DLD1 (cell line): ENCODE data around the gene MINDY2.
"Not testable (repeated sequence)": the region's sequence is repeated elsewhere in the genome, so short reads cannot be mapped to it uniquely, and the experiment has no call there.

Experiments
- in situ Hi-C: cut with HindIII; loops from 2 replicates; pipeline ENCODE4 v1.10.0; 2017; ENCODE audit warnings: low sequenced_read_pairs

Gene MINDY2

DNA sequence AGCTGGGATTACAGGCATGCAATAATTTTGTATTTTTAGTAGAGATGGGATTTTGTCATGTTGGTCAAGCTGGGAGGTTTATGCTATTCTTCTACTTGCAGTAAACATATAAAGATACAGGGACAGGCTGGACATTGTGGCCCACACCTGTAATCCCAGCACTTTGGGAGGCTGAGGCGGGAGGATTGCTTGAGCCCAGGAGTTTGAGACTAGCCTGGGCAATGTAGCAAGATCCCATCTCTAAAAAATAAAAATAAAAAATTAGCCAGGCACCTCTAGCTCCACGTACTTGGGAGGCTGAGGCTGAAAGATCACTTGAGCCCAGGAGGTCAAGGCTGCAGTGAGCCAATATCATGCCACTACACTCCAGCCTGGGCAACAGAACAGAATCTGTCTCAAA, 52.2 kb downstream of the MINDY2 start:
- in situ Hi-C loops, result not testable (repeated sequence)

DNA sequence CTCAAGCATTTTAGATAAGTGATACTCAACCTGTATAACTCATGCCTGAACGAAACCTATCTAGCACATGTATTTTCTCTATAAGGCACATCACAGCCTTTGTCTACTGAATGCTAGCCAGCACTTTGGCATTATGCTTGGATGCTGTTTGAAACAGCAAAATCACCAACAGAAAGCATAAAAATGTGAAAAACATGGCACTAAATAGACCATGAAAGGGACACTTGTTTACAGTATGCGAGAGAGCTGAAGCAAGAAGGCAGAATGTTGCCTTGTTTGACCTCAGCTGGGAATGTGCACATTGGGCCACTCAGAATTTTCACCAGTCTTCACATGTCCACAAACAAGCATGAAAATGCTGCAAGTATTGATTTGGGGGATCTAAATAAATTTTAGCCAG, 59.5 kb downstream of the MINDY2 start:
- in situ Hi-C loops, result no loop called here

DNA sequence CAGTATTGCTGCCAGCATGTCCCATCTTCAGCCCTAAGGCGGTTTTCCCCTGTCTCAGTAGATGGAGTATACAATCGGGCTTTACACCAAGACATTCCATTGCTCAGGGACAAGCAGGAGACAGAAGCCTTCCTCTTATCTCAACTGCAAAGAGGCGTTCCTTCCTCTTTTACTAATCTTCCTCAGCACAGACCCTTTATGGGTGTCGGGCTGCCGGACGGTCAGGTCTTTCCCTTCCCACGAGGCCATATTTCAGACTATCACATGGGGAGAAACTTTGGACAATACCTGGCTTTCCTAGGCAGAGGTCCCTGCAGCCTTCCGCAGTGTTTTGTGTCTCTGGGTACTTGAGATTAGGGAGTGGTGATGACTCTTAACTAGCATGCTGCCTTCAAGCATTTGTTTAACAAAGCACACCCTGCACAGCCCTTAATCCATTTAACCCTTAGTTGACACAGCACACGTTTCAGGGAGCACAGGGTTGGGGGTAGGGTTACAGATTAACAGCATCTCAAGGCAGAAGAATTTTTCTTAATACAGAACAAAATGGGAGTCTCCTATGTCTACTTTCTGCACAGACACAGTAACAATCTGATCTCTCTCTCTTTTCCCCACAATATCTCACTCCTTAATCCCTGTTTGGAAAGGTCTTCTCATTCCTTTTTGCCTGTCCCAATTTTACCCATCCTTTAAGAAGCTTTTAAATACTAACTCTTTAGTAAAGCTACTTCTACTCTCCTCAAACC, 62.8 kb downstream of the MINDY2 start:
- in situ Hi-C loops, result not testable (repeated sequence)

DNA sequence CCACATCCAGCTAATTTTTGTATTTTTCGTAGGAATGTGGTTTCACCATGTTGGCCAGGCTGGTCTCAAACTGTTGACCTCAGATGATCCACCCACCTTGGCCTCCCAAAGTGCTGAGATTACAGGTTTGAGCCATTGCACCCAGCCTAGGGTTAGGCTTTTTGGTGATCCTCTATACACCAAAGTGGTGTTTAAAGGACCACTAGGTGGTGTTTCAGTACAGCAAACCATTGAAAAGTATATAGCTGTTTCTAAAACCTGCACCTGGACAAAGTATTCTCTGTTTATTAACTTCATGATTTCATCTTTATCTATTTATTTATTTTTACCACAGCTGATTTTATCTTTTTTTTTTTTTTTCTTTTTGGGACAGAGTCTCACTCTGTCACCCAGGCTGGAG, 68.4 kb downstream of the MINDY2 start:
- in situ Hi-C loops, result no loop called here

DNA sequence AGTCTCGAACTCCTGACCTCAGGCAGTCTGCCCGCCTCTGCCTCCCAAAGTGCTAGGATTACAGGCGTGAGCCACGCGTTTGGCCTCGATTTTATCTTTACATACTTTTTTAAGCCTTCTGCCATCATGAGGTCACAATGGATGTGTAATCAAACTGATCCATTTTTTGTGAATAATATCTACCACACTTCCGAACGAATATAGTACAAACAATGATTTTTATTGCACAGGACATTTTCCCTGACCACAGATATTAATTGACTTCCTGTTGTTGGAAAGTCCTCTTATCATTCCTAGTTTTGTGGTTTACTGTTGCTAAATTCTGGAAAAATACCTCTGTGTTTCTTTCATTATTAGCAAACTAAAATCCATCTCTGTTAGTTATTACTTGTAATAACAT, 68.9 kb downstream of the MINDY2 start:
- in situ Hi-C loops, result no loop called here

DNA sequence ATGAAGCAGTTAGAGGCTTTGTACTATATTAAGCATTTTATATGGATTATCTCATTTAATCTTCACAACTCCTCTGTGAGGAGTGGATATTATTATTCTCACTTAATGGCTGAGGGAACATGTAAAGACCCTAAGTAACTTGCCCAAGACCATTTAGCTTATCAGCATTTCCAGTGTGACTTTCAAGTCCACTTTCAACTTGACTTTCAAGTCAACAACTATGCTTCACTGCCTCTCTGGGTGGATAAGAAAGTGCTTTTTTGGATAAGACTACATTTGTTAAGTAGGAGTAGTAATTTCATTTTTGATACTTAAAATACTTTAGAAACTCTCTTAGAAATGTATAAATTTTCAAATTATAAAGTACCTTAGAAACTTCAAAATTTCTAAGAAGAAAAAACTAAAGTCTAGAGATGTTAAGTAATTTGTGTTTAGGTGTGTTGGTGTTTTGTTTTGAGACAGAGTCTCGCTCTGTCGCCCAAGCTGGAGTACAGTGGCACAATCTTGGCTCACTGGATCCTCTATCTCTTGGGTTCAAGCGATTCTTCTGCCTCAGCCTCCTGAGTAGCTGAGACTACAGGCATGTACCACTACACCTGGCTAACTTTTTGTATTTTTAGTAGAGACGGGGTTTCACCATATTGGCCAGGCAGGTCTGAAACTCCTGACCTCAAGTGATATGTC, 71.8 kb downstream of the MINDY2 start:
- in situ Hi-C loops, result no loop called here

DNA sequence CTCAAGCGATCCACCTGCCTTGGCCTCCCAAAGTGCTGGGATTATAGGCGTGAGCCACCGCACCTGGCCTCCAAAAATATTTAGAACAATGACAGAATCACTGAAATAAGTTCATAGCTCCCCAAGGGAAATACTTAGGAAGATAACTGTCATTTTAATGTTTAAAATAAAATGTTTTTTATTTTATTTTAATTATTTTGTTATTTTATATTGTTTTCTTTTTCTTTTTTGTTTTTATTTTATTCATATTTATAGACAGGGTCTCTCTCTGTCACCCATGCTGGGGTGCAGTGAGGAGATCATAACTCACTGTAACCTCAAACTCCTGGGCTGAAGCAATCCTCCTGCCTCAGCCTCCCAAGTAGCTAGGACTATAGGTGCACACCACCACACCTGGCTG, 80.1 kb downstream of the MINDY2 start:
- in situ Hi-C loops, result not testable (repeated sequence)

DNA sequence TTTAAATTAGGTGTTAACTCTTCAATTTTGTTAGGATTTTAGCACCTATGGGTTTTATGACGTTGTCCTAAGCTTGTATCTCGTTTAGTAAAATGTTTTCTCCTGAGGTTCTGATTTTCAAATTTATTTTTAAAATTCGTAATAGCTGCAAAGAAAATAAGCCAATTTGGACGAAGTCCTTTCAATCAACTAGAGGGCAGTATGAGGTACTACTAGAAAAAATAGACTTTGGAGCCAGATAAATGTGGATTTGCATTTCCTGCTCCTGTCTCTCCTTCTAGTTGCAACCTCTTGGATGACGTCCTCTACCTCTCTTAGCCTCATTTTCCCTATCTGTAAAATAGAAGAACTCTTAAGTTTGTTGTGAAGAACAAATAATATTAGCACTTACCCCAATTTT, 81.2 kb downstream of the MINDY2 start:
- in situ Hi-C loops, result no loop called here

DNA sequence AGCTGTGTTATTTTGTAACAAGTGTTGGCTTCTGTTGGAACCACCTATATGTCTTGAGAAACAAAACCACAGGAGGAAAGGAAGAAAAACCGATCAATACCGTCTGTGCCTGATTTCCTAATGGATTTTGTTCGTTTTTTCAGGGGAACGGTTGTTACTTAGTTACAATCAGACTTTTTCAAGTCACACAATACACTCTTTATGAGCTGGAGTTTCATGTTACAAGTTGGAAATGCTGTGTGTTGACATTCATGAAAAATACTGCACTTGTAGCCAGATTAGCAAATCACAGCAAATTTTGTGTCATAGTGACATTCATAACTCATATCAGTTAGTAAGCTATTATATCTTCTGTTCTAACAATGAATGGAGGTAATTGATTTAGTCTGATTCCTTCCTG, 83.5 kb downstream of the MINDY2 start:
- in situ Hi-C loops, result no loop called here

DNA sequence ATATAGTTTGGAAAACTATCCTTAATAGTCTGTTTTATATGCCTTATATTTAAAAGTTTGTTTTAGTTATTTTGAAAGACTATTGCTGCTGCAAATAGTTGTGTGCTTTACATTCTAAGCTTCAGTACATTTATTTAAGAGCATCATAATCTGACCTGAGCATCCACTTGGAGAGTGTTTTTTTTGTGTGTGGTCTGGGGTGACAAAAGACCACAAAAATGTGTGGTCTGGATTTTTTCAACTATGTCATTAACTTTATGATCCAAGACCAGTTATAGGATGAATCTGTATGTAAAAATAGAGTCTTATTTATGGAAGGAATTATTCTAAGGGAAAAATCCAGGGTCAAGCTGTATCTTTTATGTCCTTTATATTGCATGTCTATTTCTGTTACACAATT, 85.0 kb downstream of the MINDY2 start:
- in situ Hi-C loops, result no loop called here

DNA sequence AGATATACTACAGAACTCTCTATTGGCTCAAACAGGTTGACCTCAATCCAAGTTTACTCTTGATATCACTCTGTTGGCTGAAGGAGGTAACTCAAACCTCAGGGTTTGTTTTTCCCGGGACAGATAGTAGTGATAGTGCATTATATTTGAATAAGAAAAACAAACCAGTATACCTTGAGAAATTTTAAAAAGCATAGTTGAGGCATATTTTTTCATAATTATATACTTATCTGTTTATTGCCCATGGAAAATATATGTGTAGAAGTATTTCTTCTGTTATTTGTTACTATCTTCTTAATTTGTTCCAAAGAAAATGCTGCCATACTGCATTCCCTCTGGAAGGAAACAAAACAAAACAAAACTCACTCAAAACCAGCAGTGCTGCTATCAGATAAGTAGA, 85.5 kb downstream of the MINDY2 start:
- in situ Hi-C loops, result not testable (repeated sequence)

DNA sequence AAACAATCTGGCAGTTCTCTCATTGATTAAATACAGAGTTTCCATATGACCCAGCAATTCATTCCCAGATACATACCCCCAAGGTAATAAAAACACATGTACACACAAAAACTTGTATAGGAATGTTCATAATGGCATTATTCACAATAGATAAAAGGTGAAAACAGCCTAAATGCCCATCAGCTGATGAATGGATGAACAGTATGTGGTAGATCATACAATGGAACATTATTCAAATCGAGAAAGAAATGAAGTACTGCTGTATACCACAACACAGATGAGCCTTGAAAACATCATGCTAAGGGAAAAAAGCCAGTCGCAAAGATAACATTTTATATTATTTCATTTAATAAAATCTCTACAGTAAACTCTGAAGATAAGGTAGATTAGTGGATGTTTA, 91.2 kb downstream of the MINDY2 start:
- in situ Hi-C loops, result no loop called here

DNA sequence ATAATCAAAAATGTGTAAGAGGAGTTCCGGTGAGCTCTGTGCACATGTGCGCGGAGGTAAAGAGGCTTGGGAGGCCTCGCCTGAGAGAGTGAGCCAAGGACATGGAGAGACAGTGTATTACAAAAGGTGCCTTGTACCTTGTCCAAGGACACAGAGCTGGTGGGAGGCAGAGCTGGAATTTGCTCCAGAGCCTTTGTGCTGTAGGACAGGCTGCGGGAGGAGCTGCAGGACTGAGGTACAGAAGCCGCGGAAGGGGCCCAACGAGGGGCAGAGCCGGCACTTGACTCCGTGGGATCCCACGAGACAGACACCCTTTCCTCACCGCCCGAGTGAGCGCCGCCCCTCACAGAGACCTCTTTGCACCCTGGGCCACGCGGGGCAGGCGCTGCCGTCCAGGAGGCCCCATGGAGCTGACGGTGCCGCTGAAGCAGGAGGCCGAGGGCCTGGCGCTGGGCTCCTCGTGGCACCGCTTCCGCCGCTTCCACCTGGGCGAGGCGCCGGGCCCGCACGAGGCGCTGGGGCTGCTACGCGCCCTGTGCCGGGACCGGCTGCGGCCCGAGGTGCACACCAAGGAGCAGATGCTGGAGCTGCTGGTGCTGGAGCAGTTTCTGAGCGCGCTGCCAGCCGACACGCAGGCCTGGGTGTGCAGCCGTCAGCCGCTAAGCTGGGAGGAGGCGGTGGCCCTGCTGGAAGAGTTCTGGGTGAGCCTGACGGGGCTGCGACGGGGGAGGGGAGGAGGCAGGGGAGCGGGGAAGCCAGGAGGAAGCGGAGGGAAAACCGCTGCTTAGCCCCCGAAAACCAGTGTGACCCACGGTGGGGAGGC, 93.7 kb downstream of the MINDY2 start:
- in situ Hi-C loops, result no loop called here

DNA sequence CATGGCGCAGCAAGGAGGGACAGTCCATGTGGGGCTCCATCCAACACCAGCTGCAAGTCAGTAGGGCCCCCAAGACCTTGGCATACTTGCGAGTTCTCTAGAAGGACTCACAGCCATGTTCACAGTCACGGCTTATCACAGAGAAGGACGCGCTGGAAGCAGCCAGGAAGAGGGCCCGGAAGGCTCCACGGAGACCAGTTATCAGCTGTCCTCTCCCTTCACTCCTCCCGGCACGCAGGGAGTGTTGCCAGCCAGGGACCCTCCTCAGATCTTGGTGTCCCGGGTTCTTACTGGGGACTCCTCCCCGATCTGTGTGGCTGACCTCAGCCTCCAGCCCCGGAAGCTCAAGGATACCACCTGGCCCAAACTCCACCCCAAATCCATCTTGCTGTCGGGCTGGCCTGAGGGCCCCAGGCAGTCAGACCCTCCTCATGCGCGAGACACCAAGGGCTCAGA, 94.4 kb downstream of the MINDY2 start:
- in situ Hi-C loops, result no loop called here

DNA sequence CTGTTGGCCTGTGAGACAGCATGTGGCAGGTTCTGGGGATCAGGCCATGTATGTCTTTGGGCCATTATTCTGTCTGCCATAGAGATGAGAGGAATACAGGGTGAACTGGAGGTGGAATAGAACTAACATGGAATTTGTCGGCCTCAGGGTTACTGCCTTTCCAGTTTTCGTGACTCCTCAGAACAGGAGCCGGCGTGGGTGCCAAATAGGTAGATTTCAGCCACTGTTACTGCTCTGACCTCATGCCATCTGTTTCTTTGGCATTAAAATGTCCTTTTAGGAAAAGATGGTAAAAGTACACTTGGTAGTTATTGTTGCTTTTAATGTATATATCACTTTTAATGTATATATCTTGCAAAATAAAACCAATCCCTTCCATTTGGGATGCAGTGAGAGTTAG, 96.8 kb downstream of the MINDY2 start:
- in situ Hi-C loops, result no loop called here

DNA sequence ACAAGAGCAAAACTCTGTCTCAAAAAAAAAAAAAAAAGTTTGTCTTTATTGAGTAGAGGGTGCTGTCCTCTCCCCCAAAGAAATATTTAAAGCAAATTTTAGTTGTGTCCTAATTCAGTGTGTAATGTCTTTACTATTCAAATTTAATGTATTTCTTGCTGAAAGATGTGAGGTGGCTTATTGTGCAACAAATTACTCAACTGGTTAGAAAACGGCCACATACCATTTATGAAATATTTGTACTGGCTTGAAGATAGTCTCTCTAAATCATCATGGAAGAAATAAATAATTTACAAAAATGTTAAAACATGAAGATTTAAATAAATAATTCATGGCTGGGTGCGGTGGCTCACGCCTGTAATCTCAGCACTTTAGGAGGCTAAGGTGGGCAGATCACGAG, 99.3 kb downstream of the MINDY2 start:
- in situ Hi-C loops, result no loop called here

DNA sequence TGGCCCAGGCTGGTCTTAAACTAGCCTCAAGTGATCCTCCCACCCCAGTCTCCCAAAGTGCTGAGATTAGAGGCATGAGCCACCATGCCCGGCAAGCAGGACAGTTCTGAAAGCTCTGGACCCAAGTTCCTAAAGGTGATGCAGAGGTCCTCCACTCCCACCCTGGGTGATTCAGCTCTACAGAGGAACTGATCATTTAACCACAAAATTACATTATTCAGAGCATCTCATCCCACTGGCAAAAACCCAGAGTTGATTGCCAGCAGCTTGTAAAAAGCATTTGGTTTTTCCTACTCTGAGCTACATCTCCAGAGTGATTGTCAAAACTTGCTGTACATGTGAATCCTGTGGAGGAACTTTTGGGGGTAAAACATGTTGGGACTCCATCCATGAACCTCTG, 102.2 kb downstream of the MINDY2 start:
- in situ Hi-C loops, result no loop called here

DNA sequence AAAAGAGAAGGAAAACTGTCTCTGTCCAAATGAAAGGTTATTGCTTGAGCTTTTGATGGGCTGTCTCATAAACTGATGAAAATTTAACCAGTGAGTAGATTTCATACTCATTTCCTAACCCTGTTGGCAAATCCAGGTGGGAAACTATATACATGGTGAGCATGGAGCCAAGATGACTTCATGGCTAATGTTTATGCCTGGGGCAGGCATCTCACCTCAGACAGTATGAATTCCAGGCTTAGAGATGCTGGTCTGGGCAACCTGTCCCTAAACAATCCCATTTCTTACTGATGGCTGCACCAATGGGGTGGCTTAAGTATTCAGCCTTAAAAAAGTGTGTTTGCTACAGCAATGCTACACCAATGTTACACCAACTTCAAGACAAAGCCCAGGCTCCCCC, 104.2 kb downstream of the MINDY2 start:
- in situ Hi-C loops, result no loop called here

DNA sequence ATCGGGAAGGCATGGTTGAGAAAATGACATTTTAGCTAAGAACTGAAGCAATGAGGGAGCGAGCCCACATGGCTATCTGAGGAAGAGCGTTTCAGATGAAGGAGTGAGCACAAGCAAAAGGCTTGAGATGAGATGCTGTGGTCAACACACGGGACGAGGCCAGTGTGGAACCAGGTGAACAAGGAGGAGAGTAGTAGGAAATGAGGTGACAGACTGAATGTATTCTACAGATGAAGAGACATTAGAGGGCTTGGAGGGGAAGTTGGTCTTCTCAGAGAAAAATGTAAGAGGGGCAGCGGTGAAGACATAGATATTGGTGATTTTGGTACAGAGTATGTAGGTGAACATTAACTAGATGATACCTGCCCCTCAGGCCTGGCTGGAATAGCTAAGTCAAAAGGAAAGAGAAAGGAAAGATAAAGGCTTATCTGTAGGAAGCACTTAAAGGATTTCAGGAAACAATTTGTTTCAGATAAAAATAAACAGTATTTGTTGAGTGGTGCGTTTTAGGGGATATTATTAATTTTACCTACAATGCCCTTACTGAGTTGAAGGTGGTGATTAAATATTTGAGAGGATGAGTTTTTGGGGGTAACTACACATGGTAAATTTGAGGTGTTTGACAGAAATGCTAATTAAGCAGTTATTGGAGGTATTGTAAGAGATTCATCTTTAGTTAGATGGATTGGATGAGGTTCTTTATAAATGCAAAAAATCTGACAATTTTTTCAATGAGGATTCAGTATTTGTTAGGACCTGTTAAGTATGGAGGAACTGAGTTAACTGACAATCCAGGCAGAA, 105.4 kb downstream of the MINDY2 start:
- in situ Hi-C loops, result no loop called here

DNA sequence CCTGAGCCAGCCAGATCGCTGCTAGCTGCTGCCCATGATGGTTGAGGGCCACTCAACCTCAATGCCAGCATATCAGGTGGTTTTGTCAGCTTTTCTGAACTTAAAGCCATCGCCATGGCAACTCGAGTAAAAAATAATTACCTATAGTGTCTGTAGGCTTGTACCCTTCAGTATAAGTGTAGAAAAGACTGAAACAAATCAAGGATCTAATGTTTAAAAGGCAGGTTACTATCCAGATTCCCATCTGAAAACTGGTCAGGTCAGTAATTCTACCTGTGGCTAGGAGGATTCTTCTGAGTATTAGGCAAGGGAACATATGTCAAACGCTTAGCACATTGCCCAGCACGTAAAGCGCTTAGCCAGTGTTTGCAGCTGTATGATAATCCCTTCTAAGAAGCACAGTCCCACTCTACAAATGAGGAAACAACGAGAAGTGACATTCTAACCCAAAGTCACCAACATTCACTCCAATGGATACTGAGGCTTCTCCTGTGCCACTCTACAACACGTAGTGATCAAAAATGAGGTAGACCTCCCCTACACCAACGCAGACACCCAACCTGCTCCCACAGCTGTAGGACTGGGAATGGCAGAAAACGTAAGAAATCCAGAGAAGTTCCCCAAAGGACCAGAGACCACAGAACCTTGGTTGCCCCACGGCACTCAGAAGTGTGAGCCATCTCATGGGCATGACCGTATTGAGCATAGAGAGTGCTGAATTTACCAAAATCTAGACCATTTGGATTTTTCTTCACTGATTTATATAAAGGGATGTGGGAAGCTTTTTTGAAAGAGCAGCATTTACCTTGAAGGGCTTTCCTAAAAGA, 107.1 kb downstream of the MINDY2 start:
- in situ Hi-C loops, result no loop called here
